Left forelimb (tissue), 1 donor: ENCODE results near the gene INPP5J.

Source experiments
- DNase-seq: peaks from one replicate; pipeline ENCODE4 v3.0.0-alpha.2; 2018; ENCODE audit warnings: low spot score

INPP5J gene

DNA sequence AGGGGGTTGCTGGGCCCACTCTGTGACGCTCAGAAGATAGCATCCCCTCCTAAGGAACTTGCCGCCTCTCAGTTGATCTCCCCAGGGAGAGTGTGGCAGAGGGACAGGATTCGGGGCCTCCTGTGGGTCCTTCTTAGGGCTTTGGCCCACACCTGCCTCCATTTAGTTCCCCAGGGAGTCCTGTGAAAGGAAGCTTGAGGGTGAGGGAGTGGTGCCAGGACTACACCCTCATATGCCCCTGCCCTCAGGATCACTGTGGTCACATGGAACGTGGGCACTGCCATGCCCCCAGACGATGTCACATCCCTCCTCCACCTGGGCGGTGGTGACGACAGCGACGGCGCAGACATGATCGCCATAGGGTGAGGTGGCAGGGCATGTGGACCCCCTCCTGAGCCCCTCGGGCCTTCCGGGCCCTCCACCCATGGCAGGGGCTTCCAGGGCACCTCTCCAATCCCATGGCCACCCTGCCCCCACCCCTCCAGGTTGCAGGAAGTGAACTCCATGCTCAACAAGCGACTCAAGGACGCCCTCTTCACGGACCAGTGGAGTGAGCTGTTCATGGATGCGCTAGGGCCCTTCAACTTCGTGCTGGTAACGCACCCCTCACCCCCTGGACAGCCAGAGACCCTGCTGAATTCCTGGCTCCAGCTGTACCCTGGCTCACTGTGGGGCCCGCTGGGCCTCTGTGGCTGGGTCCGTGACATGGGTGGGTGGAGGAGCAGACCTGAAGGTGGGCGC, 3.5 kb downstream of the INPP5J start:
- no peak for DNase-seq

DNA sequence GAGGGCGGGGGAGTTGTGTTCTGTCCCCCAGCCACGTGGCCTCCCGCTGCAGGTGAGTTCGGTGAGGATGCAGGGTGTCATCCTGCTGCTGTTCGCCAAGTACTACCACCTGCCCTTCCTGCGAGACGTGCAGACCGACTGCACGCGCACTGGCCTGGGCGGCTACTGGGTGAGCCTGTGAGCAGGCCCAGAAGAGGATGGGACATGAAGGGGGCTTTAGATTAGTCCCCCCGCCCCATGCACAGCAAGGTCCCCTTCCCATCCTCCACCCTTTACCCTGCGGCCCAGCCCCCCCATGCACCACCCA, 4.1 kb downstream of the INPP5J start:
- no peak for DNase-seq

DNA sequence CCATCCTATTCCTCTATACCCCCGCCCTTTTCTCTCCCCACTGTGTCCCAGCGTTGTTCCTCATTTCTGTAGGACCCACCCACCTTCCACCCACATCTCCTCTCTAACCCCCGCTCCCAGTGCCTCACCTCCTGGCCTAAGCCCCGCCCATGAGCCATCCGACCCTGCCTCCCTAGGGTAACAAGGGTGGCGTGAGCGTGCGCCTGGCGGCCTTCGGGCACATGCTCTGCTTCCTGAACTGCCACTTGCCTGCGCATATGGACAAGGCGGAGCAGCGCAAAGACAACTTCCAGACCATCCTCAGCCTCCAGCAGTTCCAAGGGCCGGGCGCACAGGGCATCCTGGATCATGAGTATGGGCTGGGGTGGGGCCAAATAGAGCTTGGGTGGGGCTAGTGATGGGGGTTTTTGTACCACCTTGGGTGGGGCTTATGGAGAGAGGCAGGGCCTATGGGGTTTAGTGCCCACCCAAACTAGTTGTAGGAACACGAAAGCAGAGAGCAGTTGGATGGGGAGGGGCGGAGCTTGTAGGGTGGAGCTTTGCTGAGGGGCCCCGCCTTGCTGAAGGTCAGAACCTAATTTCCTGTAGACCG, 4.5 kb downstream of the INPP5J start:
- DNase-seq: no peak

DNA sequence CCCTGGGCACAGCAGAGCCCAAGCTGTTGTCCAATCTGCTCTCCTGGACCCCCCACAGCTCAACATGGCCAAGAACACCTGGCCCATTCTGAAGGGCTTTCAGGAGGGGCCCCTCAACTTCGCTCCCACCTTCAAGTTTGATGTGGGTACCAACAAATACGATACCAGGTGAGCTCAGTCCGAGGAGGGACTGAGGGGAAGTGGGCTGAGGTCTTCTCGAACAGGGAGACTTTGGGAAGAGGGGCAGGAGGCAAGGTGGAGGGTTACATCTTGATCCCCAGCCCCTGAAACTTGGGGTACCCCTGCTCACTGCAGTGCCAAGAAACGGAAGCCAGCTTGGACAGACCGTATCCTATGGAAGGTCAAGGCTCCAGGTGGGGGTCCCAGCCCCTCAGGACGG, 5.4 kb downstream of the INPP5J start:
- no peak for DNase-seq

DNA sequence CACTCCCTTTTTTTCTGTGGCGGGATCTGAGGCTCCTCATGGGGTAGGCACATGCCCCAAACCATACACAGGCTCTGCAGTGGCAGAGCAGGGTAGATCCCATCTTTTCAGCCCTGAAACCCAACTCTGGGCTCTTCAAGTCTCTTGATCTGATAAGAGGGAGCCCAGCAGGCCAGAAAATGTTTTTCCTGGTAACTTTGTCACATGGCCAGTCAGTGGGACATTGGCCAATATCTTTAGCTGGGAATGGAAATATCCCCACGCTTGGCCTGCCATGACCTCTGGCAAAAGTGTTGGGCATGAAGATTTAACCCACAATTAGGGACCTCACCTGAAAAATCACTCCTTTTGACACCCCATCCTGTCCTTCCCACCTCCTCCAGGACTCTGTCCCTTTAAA, 8.1 kb downstream of the INPP5J start:
- no peak for DNase-seq

DNA sequence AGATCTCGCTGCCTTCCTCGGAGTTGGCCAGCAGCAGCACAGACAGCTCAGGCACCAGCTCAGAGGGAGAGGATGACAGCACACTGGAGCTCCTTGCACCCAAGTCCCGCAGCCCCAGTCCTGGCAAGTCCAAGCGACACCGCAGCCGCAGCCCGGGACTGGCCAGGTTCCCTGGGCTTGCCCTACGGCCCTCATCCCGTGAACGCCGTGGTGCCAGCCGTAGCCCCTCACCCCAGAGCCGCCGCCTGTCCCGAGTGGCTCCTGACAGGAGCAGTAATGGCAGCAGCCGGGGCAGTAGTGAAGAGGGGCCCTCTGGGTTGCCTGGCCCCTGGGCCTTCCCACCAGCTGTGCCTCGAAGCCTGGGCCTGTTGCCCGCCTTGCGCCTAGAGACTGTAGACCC, 11.1 kb downstream of the INPP5J start:
- no peak for DNase-seq

DNA sequence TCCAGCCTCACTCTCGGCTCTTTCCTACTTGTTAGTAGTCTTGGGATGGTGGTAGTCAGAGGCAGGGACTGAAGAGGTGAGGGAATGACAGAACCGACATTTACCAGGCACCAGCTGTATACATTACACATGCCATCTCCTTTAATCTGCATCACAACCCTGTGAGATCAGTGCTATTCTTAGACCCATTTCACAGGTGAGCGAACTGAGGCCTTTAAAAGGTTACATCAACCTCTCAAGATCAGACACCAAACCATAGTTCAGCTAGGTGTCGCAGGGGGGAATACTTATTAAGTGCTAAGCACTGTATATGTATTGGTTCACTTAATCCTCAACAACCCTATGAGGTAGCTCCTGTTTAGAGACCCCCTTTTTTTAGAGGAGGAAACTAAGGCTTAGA, 11.9 kb downstream of the INPP5J start:
- DNase-seq: no peak

DNA sequence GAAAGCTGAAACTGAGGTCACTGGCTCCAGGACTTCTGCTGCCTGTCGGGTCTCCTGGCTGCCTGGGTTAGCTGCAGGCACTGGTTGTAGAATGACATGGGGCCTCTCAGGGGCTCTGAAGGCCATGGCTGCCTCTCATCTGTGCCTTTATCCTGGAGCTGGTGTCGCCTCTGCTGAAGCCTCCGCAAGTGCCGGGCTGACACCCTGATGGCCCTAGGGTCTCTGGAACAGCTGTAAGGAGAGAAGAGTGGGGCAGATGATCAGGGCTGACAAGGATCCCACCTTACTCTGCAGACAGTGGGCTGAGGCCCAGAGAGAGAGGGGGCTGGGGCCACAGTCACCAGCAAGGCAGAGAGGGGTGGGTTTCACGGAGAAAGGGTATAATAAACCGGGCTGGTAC, 12.9 kb downstream of the INPP5J start:
- DNase-seq: no peak

DNA sequence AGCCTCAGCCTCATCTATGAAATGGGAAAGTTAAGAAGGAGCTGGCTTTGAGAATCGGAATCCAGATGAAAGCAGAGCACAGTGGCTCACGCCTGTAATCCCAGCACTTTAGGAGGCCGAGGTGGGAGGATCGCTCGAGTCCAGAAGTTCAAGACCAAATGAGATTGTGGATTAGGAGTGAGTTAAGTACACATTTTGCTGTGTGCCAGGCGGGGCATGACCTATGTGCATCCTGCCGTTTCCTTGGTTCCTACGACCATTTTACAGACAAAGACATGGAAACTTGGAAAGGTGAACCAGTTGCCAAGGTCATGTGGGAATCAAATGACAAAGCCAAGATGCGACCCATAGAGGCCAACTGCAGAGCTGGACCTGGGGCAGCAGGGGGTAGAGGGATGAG, 13.4 kb downstream of the INPP5J start:
- no peak for DNase-seq

DNA sequence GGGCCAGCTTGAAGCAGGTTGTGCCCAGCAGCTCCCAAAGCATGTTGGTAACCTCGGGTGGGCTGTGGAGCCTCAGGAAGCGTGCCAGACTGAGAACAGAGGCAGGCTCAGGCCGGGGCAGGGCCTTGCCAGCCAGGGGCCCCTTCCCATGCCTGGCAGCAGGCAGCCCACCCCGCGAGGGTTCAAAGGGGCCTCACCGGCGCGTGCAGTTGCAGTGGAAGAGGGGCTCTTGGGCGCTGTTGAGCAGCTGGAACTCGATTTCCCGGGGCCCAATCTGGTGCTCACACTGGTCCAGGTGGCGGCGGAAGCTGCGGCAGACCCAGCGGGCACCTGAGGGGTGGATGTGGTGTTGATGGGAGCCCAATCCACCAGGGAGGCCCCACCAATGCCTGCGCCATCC, 13.9 kb downstream of the INPP5J start:
- DNase-seq: no peak

DNA sequence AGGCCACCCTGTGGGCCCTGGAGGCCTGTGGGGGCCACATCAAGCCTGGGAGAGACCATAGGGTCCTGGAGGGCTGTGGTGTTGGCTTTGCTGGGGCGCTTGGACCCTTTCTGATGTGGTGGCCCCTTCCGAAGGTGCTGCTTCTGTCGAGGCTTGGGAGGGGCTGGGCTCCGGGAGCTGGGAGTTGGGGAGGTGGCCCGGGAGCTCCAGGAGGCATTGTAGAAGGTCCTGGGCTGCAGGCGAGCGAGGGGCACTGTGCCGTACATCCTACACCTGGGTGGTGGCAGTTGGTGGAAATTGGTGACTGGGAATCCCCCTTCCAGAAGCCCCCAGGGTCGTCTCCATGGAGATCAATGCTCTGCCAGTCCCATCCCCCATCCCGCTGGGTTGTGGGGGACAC, 15.0 kb downstream of the INPP5J start:
- no peak for DNase-seq

DNA sequence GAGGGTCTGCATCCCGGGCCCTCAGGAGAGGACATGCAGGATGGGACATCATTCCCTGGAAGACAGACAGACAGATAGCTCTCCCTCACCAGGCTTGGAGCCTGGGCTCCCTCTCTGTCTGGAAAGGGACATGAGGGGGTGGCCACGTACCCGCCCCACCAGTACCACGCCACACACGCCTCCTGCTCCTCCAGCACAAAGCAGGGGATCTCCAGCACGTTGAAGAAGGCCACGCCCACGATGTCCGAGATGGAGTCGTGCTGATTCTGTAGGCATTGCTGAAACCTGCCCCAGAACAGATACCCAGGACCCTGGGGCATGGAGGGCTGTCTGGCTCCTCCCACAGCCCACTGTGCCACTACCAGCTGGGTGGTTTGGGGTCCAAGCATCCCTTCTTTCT, 15.4 kb downstream of the INPP5J start:
- no peak for DNase-seq

DNA sequence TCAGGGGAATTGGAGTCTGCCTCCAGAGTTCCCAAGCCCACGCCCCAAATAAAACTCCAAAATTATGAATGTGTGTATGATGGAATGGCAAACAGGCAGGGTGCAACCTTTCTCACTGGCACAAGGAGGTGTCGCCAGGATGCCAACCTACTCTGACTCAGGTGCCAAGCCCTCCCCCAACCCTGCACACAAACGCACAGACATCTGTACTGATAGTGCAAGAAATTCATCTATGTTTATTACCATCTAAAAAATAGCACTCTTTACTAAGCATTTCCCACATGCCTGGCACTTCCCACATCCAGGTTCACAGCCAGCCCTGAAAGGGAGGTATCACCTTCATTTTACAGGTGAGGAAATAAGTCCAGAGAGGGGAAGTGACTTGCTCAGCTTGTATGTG, 16.3 kb downstream of the INPP5J start:
- DNase-seq: no peak

DNA sequence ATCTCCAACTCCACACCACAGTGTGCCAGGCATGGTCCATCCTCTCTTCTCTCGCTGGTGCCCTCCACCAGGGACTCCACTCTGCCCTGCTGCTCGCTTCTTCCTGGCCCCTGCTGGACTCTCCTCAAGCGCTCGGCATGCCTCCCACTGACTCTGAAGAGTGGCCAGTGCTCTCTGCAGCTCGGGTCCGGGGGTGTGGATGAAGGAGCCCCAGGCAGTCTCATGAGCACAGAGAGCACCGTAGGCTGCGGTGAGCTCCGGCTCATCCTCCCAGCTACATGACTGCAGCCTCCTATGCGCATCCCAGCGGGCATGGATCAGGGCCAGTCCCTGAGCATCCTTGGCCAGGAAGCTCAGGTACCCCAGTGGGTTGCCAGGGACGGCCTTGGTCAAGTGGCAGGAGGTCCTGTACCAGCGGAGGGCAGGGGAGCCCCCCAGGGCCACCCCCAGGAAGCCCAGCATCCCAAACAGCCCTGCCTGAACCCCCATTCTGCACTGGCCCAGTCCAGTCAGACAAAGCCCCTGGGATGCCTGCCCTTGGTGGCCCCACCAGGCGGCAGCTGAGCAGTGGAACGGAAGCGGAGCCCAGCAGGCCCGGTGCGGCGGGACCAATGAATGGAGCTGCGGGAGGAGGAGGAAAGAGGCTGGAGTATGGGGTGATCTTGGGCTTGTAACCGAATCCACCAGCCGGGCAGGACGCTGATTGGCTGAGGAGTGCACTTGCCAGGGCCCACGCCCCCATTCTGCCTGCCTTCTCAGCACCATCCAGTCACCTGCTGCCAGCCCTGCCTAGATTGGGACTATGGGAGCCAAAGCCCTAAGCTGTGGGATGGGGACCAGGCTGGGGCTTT, 17.3 kb downstream of the INPP5J start, which contains the start of gene PLA2G3:
Gene PLA2G3, minus strand, starts transcription at position 643 of the 851 bp plus-strand sequence. Its CDS starts 154 bp downstream, at position 489.
- DNase-seq: no peak

DNA sequence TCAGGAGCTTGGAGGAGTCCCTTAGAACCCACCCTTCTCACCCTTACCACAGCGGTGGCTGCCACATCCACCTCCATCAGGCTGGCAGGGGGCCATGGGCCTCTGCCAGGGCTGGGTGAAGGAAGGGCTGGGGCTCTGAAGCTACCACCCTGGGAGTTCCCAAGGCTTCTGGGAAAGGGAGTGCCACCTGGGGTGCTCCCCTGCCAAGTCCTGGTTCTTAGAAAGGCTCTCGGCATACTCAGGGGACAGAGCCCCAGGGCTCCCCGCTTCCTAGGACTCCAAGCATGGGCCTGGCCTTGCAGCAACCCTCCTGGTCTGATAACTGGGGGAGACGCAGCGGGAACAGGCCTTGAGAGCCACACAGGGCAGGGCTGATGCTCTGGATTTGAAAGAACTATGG, 18.0 kb downstream of the INPP5J start:
- DNase-seq: no peak

DNA sequence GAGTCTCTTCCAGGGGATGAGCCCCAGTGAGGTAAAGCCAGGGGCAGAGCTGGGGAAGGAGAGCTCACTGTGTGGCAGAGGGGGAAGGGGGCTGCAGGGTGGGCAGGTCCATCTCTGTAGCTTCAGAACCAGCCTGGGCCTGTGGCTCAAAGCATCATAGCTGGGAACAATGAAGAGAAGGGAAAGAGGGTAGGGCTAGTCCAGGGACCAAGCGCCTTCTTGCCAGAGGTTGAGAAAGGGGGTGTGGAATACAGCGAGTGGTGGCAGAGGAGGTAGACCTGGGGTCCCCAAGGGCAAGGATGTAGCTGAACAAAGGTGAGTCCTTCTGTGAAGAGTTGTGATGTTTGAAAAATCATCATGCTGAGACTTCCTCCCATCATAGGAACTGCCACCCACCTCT, 18.8 kb downstream of the INPP5J start:
- no peak for DNase-seq

DNA sequence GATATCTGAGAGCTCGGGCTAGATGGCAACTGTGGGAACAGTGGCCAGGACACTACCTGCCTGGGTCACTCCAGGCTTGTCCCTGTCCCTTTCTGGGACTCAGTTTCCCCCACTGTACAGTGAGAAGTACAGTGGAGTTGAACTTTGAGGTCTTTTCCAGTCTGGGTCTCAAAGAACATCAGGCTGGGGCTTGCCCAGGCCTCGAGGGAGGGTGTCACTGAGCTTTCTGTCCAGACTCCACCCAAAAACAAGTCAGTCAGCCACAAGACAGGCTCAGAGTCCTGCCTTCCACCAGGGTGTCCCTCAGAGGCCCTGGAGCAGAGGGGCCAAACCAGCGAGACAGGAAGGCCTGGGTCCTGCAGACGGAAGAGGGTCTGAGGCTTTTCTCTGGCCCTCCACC, 19.5 kb downstream of the INPP5J start:
- DNase-seq: no peak

DNA sequence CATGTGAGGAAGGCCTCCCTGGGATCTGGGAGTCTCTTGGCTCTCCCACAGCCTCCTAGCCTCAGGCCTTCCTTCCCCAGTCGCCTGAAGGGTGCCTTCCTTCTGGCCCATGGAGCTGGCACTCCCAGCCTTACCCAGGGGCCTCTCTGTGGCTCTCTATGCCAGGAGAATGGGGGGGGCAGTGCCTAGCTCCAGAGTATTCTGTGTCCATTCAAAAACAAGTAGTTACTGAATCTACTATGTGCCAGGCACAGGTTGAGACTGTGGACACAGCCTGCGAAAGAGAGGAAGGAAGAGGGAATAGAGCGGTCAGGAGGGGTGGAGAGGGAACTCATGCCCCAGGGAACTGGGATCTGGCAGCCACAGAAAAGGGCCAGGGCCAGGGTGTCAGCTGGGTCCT, 20.3 kb downstream of the INPP5J start:
- no peak for DNase-seq

DNA sequence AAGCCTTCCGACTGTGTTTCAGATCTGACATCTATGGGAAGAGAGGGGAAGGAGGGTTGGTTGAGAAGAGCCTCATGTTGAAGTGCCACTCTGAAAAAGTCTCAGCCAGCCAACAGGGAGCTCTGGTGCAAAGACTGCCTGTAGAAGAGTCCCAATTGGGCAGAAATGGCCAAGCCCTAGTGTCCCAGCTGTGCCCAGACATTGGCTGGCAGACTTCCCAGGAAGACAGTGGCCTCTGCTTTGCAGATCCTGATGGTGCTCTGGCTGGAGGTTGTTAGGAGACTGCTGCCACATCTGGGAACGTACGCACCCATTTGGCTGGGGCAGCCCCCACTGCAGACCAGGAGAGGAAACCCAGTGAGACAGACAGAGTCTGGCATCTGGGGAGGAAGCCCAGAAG, 20.8 kb downstream of the INPP5J start:
- DNase-seq: no peak

DNA sequence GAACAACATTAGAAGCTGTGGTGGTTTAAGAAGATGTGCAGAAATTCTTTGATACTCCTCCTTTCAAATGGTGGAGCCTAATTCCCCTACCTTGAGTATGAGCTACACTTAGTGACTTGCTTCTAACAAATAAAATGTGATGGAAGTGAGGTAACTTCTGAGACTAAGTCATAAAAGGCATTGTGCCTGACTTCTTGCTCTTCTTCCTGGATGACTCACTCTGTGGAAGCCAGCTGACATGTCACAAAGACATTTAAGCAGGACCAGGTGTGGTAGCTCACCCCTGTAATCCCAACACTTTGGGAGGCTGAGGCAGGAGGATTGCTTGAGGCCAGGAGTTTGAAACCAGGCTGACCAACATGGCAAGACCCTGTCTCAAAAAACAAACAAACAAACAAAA, 21.5 kb downstream of the INPP5J start:
- DNase-seq: no peak

DNA sequence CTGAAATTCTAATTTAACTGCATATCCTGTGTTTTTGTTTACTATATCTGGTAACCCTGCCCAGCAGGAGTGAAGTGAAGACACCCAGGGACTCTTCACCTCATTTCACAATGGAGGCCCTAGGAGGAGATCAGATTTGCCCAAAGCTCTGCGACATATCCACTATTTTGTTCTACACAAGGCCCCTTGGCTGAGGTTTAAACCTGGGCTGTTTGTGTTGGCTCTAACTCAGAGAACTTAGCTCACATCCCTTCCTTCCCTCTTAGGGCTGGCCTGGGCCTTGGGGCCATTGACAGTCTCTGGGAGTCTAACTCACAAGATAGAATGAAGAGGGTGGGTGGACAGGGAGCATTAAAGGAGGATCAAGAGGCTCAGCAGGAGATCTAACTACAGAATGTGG, 25.7 kb downstream of the INPP5J start:
- no peak for DNase-seq

DNA sequence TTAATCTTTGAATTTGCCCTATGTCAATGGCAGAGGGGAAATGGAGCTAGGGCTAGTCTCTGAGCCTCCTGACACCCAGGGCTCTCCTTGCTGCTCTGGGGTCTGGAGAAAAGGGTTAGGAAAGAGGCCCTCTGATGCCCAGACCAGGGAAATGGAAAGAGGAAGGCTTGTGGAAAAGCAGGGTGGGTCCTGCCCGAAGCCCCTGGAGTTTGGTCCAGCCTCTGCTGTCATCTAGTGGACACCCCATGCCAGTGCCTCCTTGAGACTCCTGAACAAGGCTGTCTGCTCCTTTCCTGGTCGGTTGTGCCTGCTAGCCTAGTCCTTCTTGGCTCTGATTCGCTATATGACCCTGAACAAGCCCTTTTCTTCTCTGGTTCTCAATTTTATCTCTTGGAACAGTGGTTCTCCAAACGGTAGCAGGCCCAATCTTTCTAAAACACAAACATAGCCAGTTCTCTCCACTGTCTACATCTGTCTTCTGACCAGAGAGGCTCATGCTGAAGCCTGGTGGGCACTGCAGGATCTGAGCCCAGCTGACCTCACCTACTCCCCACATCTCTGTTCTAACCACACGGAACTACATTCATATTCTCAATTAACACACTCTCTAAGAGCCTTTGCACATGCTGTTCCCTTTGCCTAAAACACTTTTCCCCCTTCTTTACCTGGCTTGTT, 26.3 kb downstream of the INPP5J start:
- DNase-seq: no peak

DNA sequence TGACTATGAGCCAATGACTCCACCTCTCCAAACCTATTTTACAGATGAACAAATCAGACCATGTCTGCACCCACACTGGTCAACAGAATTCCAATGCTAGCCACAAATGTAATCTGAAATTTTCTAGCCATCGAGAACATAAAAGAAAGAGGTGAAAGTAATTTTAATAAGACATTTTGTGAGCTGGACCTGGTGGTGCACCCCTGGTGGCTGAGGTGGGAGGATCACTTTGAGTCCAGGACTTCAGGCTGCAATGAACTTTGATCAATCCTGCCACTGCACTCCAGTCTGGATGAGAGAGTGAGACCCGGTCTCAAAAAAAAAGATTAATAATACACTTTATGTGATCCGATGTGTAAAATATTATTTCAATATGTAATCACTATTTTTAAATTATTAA, 27.8 kb downstream of the INPP5J start:
- no peak for DNase-seq
